ENCODE measurements around the gene PTPMT1. TPM values are rescaled to one million over a fixed set of nuclear protein-coding genes. Genes with fewer than 3 reads are reported as not detected.

Gene PTPMT1
- polyA plus RNA-seq, 3 donors = 39.2 to 87.8 (median 83.3) TPM

- Histone ChIP-seq H3K4me3 (replicated peaks in 1 of 3; ENCODE audit: low read depth in 2 of 3, low read length in 3 of 3) (no peak overlapping the region), H2AFZ (ENCODE audit: insufficient read depth, low read depth, low read length, poor library complexity, severe bottlenecking) (no peak overlapping the region), H3K9ac (ENCODE audit: insufficient read depth, low read length, poor library complexity, severe bottlenecking) (no peak overlapping the region), H3K79me2 (ENCODE audit: insufficient read depth, low read length) (peaks cover 78% of the 10 kb centered on the region), H3K4me1 (ENCODE audit: control insufficient read depth in 1 of 2, insufficient read depth in 2 of 2, low read length in 2 of 2) (peaks cover 2 to 3% of the 10 kb centered on the region in 2 donors), H3K9me3 (replicated peaks in 1 of 2; ENCODE audit: control insufficient read depth in 1 of 2, insufficient read depth in 1 of 2, low read length in 2 of 2) (no peaks in the 10 kb centered on the region), H3K27me3 (ENCODE audit: control insufficient read depth in 2 of 2, insufficient read depth in 2 of 2, low read length in 2 of 2) (no peaks in the 10 kb centered on the region), H3K4me2 (replicated peaks; ENCODE audit: extremely low read depth, low read length, poor library complexity, severe bottlenecking) (no peak overlapping the region), H3K27ac (ENCODE audit: low read depth in 1 of 2, low read length in 2 of 2) (no peak overlapping the region), H3K36me3 (replicated peaks in 1 of 2; ENCODE audit: control insufficient read depth in 1 of 2, insufficient read depth in 2 of 2, low read length in 2 of 2) (peaks cover 51 to 64% of the 10 kb centered on the region in 2 donors), H4K20me1 (ENCODE audit: insufficient read depth, low read length) (peaks cover 12% of the 10 kb centered on the region)
- H3K4me1 Mint-ChIP-seq = peaks cover under 1% of the 10 kb centered on the region
- H3K27ac Mint-ChIP-seq = peak overlapping the region in 1 of 7 donors; percentile 28
- TF ChIP-seq CTCF (IDR thresholded peaks at IDR 0.05) = no peak
- peaks cover 51 to 66% of the 10 kb centered on the region in 2 donors for H3K36me3 Mint-ChIP-seq
- no peak overlapping the region for H3K4me3 Mint-ChIP-seq
- no CpG with 5 or more reads among the region's 1 CpG for WGBS (ENCODE audit: insufficient coverage)
- intact Hi-C loops (cut with micrococcal nuclease) = loop anchor here in 1 of 2 donors (10.0 kb wide), 1 partner anchor 193 kb away; the partner anchor contains the start of gene FNBP4
- no peak for DNase-seq
- H3K9me3 Mint-ChIP-seq = no peaks in the 10 kb centered on the region
- no peaks in the 10 kb centered on the region for H3K27me3 Mint-ChIP-seq (ENCODE audit: low read depth in 3 of 3)
Observed at GRCh38 chr11:47571895-47572294, 6.5 kb downstream of the PTPMT1 start.

GRCh38 chr11:47572715-47573255, 7.4 kb downstream of the PTPMT1 start:
- Mint-ChIP-seq H3K4me1 (peaks cover 8% of the 10 kb centered on the region), H3K9me3 (no peaks in the 10 kb centered on the region), H3K4me3 (no peak overlapping the region), H3K27ac (peak overlapping the region in 1 of 7 donors; percentile 46), H3K27me3 (ENCODE audit: low read depth in 3 of 3) (no peaks in the 10 kb centered on the region), H3K36me3 (peaks cover 53 to 70% of the 10 kb centered on the region in 2 donors)
- DNase-seq = no peak
- Histone ChIP-seq H3K9me3 (replicated peaks in 1 of 2; ENCODE audit: control insufficient read depth in 1 of 2, insufficient read depth in 1 of 2, low read length in 2 of 2) (no peaks in the 10 kb centered on the region), H3K36me3 (replicated peaks in 1 of 2; ENCODE audit: control insufficient read depth in 1 of 2, insufficient read depth in 2 of 2, low read length in 2 of 2) (peaks cover 51 to 69% of the 10 kb centered on the region in 2 donors), H3K27me3 (ENCODE audit: control insufficient read depth in 2 of 2, insufficient read depth in 2 of 2, low read length in 2 of 2) (no peaks in the 10 kb centered on the region), H3K27ac (ENCODE audit: low read depth in 1 of 2, low read length in 2 of 2) (no peak overlapping the region), H3K79me2 (ENCODE audit: insufficient read depth, low read length) (peaks cover 78% of the 10 kb centered on the region), H3K9ac (ENCODE audit: insufficient read depth, low read length, poor library complexity, severe bottlenecking) (no peak overlapping the region), H2AFZ (ENCODE audit: insufficient read depth, low read depth, low read length, poor library complexity, severe bottlenecking) (no peak overlapping the region), H3K4me1 (ENCODE audit: control insufficient read depth in 1 of 2, insufficient read depth in 2 of 2, low read length in 2 of 2) (peaks cover under 1 to 2% of the 10 kb centered on the region in 2 donors), H3K4me3 (replicated peaks in 1 of 3; ENCODE audit: low read depth in 2 of 3, low read length in 3 of 3) (no peak overlapping the region), H4K20me1 (ENCODE audit: insufficient read depth, low read length) (peaks cover 12% of the 10 kb centered on the region), H3K4me2 (replicated peaks; ENCODE audit: extremely low read depth, low read length, poor library complexity, severe bottlenecking) (no peak overlapping the region)
- TF ChIP-seq CTCF (IDR thresholded peaks at IDR 0.05) = no peak
- intact Hi-C loops (cut with micrococcal nuclease) = loop anchor here in 1 of 2 donors (10.0 kb wide), 1 partner anchor 192 kb away; the partner anchor contains the start of gene FNBP4
- WGBS (ENCODE audit: insufficient coverage) = 90% methylated on average over 8 of the region's 8 CpGs

All from CD14-positive monocyte (primary cell).